K562 (cell line): Measurements from ENCODE around the gene SEC14L3. TPM values are rescaled to one million over a fixed set of nuclear protein-coding genes. Genes with fewer than 3 reads are reported as not detected.

Experiments used
- ARID1B ChIP-seq: fragments of 450-650 bp; IDR thresholded peaks from 2 replicates; pipeline ENCODE4 v1.6.1; 2016; ENCODE audit warnings: antibody characterized with exemption, mild to moderate bottlenecking, inconsistent platforms
- BACH1 ChIP-seq: fragments of 200-800 bp; sonication (Bioruptor generic); IDR thresholded peaks from 2 replicates; pipeline ENCODE4 v1.6.1; 2016; ENCODE audit warnings: missing genetic modification characterization, missing compliant biosample characterization
- BDP1 ChIP-seq: IDR thresholded peaks from 3 replicates; pipeline ENCODE4 v1.6.1; 2011; ENCODE audit not compliant: insufficient read length, insufficient read depth
- DPF2 ChIP-seq: fragments of 450-650 bp; IDR thresholded peaks from 2 replicates; pipeline ENCODE4 v1.6.1; 2016
- FOSL1 ChIP-seq: fragments of 200-800 bp; sonication (Bioruptor generic); conservative IDR thresholded peaks from 2 replicates; pipeline ENCODE4 v1.6.1; 2016; ENCODE audit warnings: missing genetic modification characterization, missing compliant biosample characterization
- HSF4 ChIP-seq: fragments of 250-450 bp; sonication (Bioruptor Pico); IDR thresholded peaks from 2 replicates; pipeline ENCODE4 v2.1.2; 2022; ENCODE audit warnings: mild to moderate bottlenecking, moderate library complexity, borderline replicate concordance
- KAT2B ChIP-seq: IDR thresholded peaks from one replicate; pipeline ENCODE4 v1.6.1; 2012; ENCODE audit warnings: low read depth, mild to moderate bottlenecking, control low read depth, inconsistent platforms, low read length, moderate library complexity
- KDM1A ChIP-seq, 2 experiments: fragments of 450-650 bp; IDR thresholded peaks; 2 replicates each; pipeline ENCODE4 v1.6.1; 2016; ENCODE audit warnings: mild to moderate bottlenecking in 2 of 2
- KLF10 ChIP-seq: fragments of 250-450 bp; sonication (Bioruptor Pico); IDR thresholded peaks from 2 replicates; pipeline ENCODE4 v1.6.1; 2021; ENCODE audit warnings: matching md5 sums
- LCOR ChIP-seq: sonication (generic); formaldehyde crosslinking; IDR thresholded peaks from 2 replicates; pipeline ENCODE4 v1.8.0; 2022; ENCODE audit warnings: mild to moderate bottlenecking, missing genetic modification reagents
- LEF1 ChIP-seq: fragments of 450-650 bp; IDR thresholded peaks from 2 replicates; pipeline ENCODE4 v1.6.1; 2016; ENCODE audit warnings: mild to moderate bottlenecking
- MTA2 ChIP-seq: fragments of 450-650 bp; IDR thresholded peaks from 2 replicates; pipeline ENCODE4 v1.6.1; 2016; ENCODE audit warnings: low read depth
- NFE2 ChIP-seq: IDR thresholded peaks from 2 replicates; pipeline ENCODE4 v1.6.1; 2014; ENCODE audit warnings: antibody characterized with exemption, low read depth
- TRIM24 ChIP-seq, 2 experiments: fragments of 450-650 bp; IDR thresholded peaks; 2 replicates each; pipeline ENCODE4 v1.6.1; 2016
- XRCC3 ChIP-seq: fragments of 450-650 bp; IDR thresholded peaks from 2 replicates; pipeline ENCODE4 v1.6.1; 2017; ENCODE audit warnings: mild to moderate bottlenecking, moderate library complexity
- ZFP30 ChIP-seq: fragments of 250-450 bp; sonication (Bioruptor Pico); IDR thresholded peaks from 2 replicates; pipeline ENCODE4 v1.8.0; 2022; ENCODE audit warnings: moderate library complexity, mild to moderate bottlenecking, inconsistent platforms, borderline replicate concordance
- ZNF668 ChIP-seq: fragments of 250-450 bp; sonication (Bioruptor Pico); IDR thresholded peaks from 2 replicates; pipeline ENCODE4 v1.8.0; 2022; ENCODE audit warnings: mild to moderate bottlenecking, inconsistent platforms
- polyA plus RNA-seq, 8 experiments: library from polyadenylated mRNA; depleted of rRNA in 4 of 8; stranded (reverse) in 5 of 8; unstranded in 3 of 8; fragments of >200 nt; fragmentation: Nextera tagmentation in 2 of 8; fragmentation: Illumina TruSeq in 1 of 8; extraction: Ambion mirVana in 2 of 8; extraction: Trizol in 1 of 8; gene quantifications; 2 replicates each; pipeline versions ENCODE4 v1.2.1 to v1.2.3, GENCODE V29; 2011 to 2014; ENCODE audit warnings: inconsistent platforms in 1 of 8, missing spikeins in 1 of 8
- total RNA-seq, 7 experiments: library from RNA; depleted of rRNA in 6 of 7; stranded (reverse); fragments of >200 nt in 6 of 7; fragmentation: Illumina TruSeq in 2 of 7; extraction: Trizol in 2 of 7; gene quantifications; 2 replicates each; pipeline versions ENCODE4 v1.2.1 to v1.2.3, GENCODE V29; 2011 to 2021; ENCODE audit warnings: low replicate concordance in 1 of 7
- TF ChIP-seq, protein P1 (sequence below): fragments of 450-650 bp; IDR thresholded peaks from one replicate; pipeline ENCODE4 v1.6.1; 2018; ENCODE audit warnings: mild to moderate bottlenecking, moderate library complexity; ENCODE audit not compliant: partially characterized antibody

The SEC14L3 gene
- total and polyA plus RNA-seq, 9 of the 15 experiments (the other 6 are each of a cell fraction or from before 2014, with no cell fraction given), result not detected

DNA sequence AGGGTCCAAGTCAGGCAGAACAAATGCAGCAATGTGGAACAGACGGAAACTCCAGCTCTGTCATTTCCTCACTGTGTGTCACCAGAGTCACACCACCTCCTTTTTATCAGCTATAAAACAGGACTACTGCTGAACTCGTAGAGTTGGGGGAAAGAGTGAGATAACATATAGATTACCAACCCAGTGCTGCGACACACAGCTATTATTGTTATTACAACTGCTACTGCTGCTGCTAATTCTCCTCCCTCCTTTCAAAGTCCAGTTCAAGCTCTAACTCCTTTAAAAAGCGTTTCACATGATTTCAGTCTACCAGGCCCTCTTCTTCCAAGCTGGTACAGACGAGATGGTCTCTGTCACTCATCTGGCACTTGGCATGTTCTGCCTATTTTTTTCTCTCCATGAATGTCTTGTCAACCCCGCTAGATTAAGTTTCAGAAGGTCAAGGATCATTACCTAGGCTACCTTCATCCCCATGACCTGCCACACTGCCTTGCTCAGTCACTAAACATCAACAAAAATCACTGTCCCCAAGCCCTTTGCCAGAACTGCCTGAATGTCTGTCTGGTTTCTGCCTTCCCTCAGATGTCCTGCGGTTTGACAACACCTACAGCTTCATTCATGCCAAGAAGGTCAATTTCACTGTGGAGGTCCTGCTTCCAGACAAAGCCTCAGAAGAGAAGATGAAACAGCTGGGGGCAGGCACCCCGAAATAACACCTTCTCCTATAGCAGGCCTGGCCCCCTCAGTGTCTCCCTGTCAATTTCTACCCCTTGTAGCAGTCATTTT, 49.9 kb downstream of the SEC14L3 start (continued):
- TF ChIP-seq LCOR (CRISPR knock-in tag) (no peak), HSF4 (no peak), LEF1 (peak; percentile 85), KLF10 (CRISPR knock-in tag) (no peak), NFE2 (peak; percentile 32; the same call in 1 of the 2 replicates), ARID1B (peak; percentile 91), MTA2 (peak; percentile 65), BDP1 (no peak), KAT2B (no peak), FOSL1 (tag) (peak; percentile 63), DPF2 (peak; percentile 88), ZNF668 (CRISPR knock-in tag) (no peak), BACH1 (tag) (peak; percentile 39; the same call in 1 of the 2 replicates), XRCC3 (no peak), ZFP30 (no peak), KDM1A (IDR thresholded peaks at IDR 0.05) (0 out of 4 replicates have a peak, but pooled peaks of 1 of the 2 experiments have one; percentile 27), TRIM24 (IDR thresholded peaks at IDR 0.05) (0 out of 4 replicates have a peak, but pooled peaks of 1 of the 2 experiments have one; percentile 17)
- TF ChIP-seq, protein P1, sequence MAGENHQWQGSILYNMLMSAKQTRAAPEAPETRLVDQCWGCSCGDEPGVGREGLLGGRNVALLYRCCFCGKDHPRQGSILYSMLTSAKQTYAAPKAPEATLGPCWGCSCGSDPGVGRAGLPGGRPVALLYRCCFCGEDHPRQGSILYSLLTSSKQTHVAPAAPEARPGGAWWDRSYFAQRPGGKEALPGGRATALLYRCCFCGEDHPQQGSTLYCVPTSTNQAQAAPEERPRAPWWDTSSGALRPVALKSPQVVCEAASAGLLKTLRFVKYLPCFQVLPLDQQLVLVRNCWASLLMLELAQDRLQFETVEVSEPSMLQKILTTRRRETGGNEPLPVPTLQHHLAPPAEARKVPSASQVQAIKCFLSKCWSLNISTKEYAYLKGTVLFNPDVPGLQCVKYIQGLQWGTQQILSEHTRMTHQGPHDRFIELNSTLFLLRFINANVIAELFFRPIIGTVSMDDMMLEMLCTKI, result no peak
